DOHH2 (cell line): Measurements from ENCODE around the gene DYRK2.
A peak's percentile ranks its signal among the peaks of the same experiment; 100 is the strongest.

Experiments used
- H3F3A ChIP-seq: fragments of 200-600 bp; sonication (generic), shearing (Covaris generic); 2 replicates; pipeline ENCODE4 v1.6.0; 2016; ENCODE audit warnings: antibody characterized with exemption, mild to moderate bottlenecking; ENCODE audit not compliant: control insufficient read depth, insufficient read depth
- H3K27ac ChIP-seq: fragments of 200-600 bp; sonication (generic); 2 replicates; pipeline ENCODE4 v1.5.1; 2014; ENCODE audit warnings: low read depth, mild to moderate bottlenecking, low read length, moderate library complexity
- H3K27me3 ChIP-seq: fragments of 200-600 bp; sonication (generic); 2 replicates; pipeline ENCODE4 v1.6.1; 2014; ENCODE audit warnings: mild to moderate bottlenecking, low read length, mixed read lengths; ENCODE audit not compliant: control insufficient read depth
- H3K36me3 ChIP-seq: fragments of 200-600 bp; sonication (generic); 2 replicates; pipeline ENCODE4 v1.6.1; 2014; ENCODE audit warnings: mild to moderate bottlenecking, low read length, moderate library complexity, mixed read lengths; ENCODE audit not compliant: control insufficient read depth
- H3K4me1 ChIP-seq: fragments of 200-600 bp; sonication (generic); 2 replicates; pipeline ENCODE4 v1.6.1; 2014; ENCODE audit warnings: mild to moderate bottlenecking, low read length, mixed read lengths; ENCODE audit not compliant: control insufficient read depth
- H3K4me2 ChIP-seq: fragments of 200-600 bp; sonication (generic); 2 replicates; pipeline ENCODE4 v1.6.0; 2014; ENCODE audit warnings: mild to moderate bottlenecking, low read length, moderate library complexity
- H3K4me3 ChIP-seq: fragments of 200-600 bp; sonication (generic); 2 replicates; pipeline ENCODE4 v1.5.1; 2014; ENCODE audit warnings: mild to moderate bottlenecking, low read length, mixed read lengths
- H3K79me2 ChIP-seq: fragments of 200-600 bp; sonication (generic); 2 replicates; pipeline ENCODE4 v1.6.1; 2014; ENCODE audit warnings: mild to moderate bottlenecking, low read length, mixed read lengths; ENCODE audit not compliant: control insufficient read depth
- H3K9me2 ChIP-seq: fragments of 200-600 bp; sonication (generic); replicated peaks from 2 replicates; pipeline ENCODE4 v1.6.1; 2014; ENCODE audit warnings: mild to moderate bottlenecking, low read length, mixed read lengths; ENCODE audit not compliant: control insufficient read depth
- H3K9me3 ChIP-seq: fragments of 200-600 bp; sonication (generic); 2 replicates; pipeline ENCODE4 v1.6.1; 2014; ENCODE audit warnings: antibody characterized with exemption, low read length, mixed read lengths; ENCODE audit not compliant: control insufficient read depth, insufficient read depth
- H4K20me1 ChIP-seq: fragments of 200-600 bp; sonication (generic); 2 replicates; pipeline ENCODE4 v1.6.0; 2014; ENCODE audit warnings: low read depth, mild to moderate bottlenecking, antibody characterized with exemption, low read length, moderate library complexity; ENCODE audit not compliant: control insufficient read depth, insufficient read depth
- CTCF ChIP-seq: fragments of 200-600 bp; sonication (generic); IDR thresholded peaks from one replicate; pipeline ENCODE4 v1.5.1; 2014; ENCODE audit warnings: antibody characterized with exemption, mild to moderate bottlenecking, low read depth, low read length; ENCODE audit not compliant: poor library complexity, severe bottlenecking
- EZH2phosphoT487 ChIP-seq: fragments of 200-600 bp; sonication (generic); IDR thresholded peaks from 2 replicates; pipeline ENCODE4 v1.6.1; 2017; ENCODE audit warnings: borderline replicate concordance, mild to moderate bottlenecking, antibody characterized with exemption, low read length, moderate library complexity, mixed read lengths

Gene DYRK2

GRCh38 chr12:67630373-67631088, 18.0 kb upstream of the DYRK2 start:
- no peaks in the 10 kb centered on the region for H4K20me1 ChIP-seq
- H3F3A ChIP-seq, result 0 out of 2 replicates have a peak, but pooled peaks cover 3% of the 10 kb centered on the region
- H3K4me2 ChIP-seq, result peak overlapping the region; percentile 62
- peak overlapping the region; percentile 38 for H3K4me3 ChIP-seq
- H3K9me2 ChIP-seq, result no peaks in the 10 kb centered on the region
- H3K36me3 ChIP-seq, result no peaks in the 10 kb centered on the region
- H3K79me2 ChIP-seq, result no peaks in the 10 kb centered on the region
- peak overlapping the region; percentile 26; the same call in 1 of the 2 replicates for H3K27ac ChIP-seq
- peaks cover 44% of the 10 kb centered on the region for H3K4me1 ChIP-seq
- no peaks in the 10 kb centered on the region for H3K27me3 ChIP-seq
- TF ChIP-seq EZH2phosphoT487 (no peak), CTCF (no peak)
- H3K9me3 ChIP-seq, result no peaks in the 10 kb centered on the region

DNA sequence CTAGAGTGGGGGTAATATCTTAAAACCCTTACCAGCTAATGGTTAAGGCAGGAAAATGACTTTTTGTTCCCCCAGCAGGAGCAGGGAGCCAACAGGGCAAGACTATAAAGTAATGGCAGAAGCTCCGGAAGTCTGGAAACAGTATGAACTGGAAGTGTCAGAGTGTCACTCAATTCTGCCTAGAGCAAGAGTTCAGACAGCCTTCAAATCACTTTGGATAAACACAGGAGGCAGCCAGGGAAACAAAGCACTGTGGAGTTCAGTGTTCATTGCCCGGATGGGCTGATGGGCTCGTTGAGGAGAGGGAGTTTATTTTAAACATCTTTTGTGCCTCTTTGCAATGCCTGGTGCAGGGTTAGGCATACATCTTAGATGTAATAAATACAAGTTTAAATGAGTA, 16.5 kb upstream of the DYRK2 start:
- H3K79me2 ChIP-seq, result no peaks in the 10 kb centered on the region
- no peaks in the 10 kb centered on the region for H3K9me3 ChIP-seq
- no peaks in the 10 kb centered on the region for H4K20me1 ChIP-seq
- no peaks in the 10 kb centered on the region for H3K27me3 ChIP-seq
- H3K36me3 ChIP-seq, result no peaks in the 10 kb centered on the region
- H3K4me3 ChIP-seq, result no peak overlapping the region
- H3K9me2 ChIP-seq, result no peaks in the 10 kb centered on the region
- no peak overlapping the region for H3K4me2 ChIP-seq
- 0 out of 2 replicates have a peak, but pooled peaks cover 3% of the 10 kb centered on the region for H3F3A ChIP-seq
- TF ChIP-seq EZH2phosphoT487 (no peak), CTCF (no peak)
- H3K27ac ChIP-seq, result no peak overlapping the region
- H3K4me1 ChIP-seq, result peaks cover 44% of the 10 kb centered on the region

DNA sequence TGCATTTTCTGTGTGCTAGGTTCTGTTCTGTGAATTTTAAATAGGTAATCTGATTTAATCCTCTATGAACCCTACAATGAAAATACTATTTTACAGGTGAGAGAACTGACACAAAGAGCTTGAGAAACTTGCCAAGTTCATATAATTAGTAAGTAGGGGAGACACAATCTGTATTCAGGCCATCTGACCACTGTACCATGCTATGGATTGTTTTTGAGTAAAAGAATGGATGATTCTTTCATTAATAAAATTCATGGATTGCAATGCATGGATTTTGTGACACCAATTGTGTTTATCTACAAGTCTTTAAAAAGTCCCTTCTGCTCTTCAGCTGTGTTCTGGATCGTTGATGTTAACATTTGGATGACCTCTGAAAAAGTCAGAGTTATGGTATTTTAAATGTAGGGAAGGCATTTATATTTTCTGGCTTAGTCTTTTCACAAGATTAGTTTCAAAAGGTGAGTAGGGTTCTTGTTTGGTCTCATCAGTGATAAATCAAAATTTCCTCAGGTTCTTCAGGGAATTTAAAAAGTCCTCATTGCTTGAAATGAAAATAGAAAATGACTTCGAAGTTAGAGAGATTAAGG, 15.4 kb upstream of the DYRK2 start:
- Histone ChIP-seq H3K4me2 (no peak overlapping the region), H3K36me3 (no peaks in the 10 kb centered on the region), H3K79me2 (no peaks in the 10 kb centered on the region), H3K4me3 (no peak overlapping the region), H3K27ac (no peak overlapping the region), H3K4me1 (peaks cover 44% of the 10 kb centered on the region), H3F3A (0 out of 2 replicates have a peak, but pooled peaks cover 3% of the 10 kb centered on the region), H4K20me1 (no peaks in the 10 kb centered on the region), H3K9me2 (no peaks in the 10 kb centered on the region), H3K27me3 (no peaks in the 10 kb centered on the region), H3K9me3 (no peaks in the 10 kb centered on the region)
- TF ChIP-seq CTCF, result no peak
- TF ChIP-seq EZH2phosphoT487, result no peak
